Lung (tissue), 12 donors: ENCODE measurements around the gene WWC2. TPM values are rescaled to one million over a fixed set of nuclear protein-coding genes. Genes with fewer than 3 reads are reported as not detected.
A peak's percentile ranks its signal among the peaks of the same experiment; 100 is the strongest.

Source experiments
- ATAC-seq: fragments of 200-7000 bp; cut with Tn5 transposase; one replicate; pipeline ENCODE4 v1.9.1; 2020; ENCODE audit warnings: moderate number of reproducible peaks; ENCODE audit not compliant: insufficient read depth, low FRiP score
- DNase-seq, 3 donors: peaks; one replicate each; pipeline ENCODE4 v3.0.0-alpha.2; 2013 to 2017
- H3K27ac ChIP-seq, 2 donors: one replicate each; pipeline ENCODE4 v1.5.1; 2013; ENCODE audit warnings: mild to moderate bottlenecking in 2 of 2, moderate library complexity in 2 of 2, control low read depth in 1 of 2, inconsistent platforms in 1 of 2, low read depth in 1 of 2, low read length in 1 of 2
- H3K27me3 ChIP-seq, 3 donors: one replicate each; pipeline ENCODE4 v1.5.1; 2013; ENCODE audit warnings: low read length in 2 of 3; ENCODE audit not compliant: control insufficient read depth in 3 of 3, insufficient read depth in 3 of 3
- H3K36me3 ChIP-seq, 4 donors: one replicate each; pipeline ENCODE4 v1.5.1; 2013; ENCODE audit warnings: low read length in 4 of 4, mild to moderate bottlenecking in 1 of 4, moderate library complexity in 1 of 4; ENCODE audit not compliant: control insufficient read depth in 4 of 4, insufficient read depth in 4 of 4
- H3K4me1 ChIP-seq, 5 donors: one replicate each; pipeline ENCODE4 v1.5.1; 2013; ENCODE audit warnings: low read length in 5 of 5, mild to moderate bottlenecking in 2 of 5, moderate library complexity in 1 of 5; ENCODE audit not compliant: control insufficient read depth in 5 of 5, insufficient read depth in 5 of 5
- H3K4me3 ChIP-seq: one replicate; pipeline ENCODE4 v1.5.1; 2013; ENCODE audit warnings: mild to moderate bottlenecking, control low read depth, moderate library complexity
- H3K9ac ChIP-seq, 2 donors: one replicate each; pipeline ENCODE4 v1.5.1; 2013; ENCODE audit warnings: low read length in 2 of 2, control low read depth in 1 of 2; ENCODE audit not compliant: insufficient read depth in 1 of 2
- H3K9me3 ChIP-seq, 4 donors: one replicate each; pipeline ENCODE4 v1.5.1; 2013; ENCODE audit warnings: low read length in 3 of 4, mild to moderate bottlenecking in 1 of 4, moderate library complexity in 1 of 4; ENCODE audit not compliant: control insufficient read depth in 4 of 4, insufficient read depth in 3 of 4
- WGBS, 2 donors: extraction: QIAGEN DNeasy Blood & Tissue Kit; methylation state at CpG; one replicate each; pipeline ENCODE4 v1.1.7; 2013; 5-methylcytosine and 5-hydroxymethylcytosine counted together
- polyA plus RNA-seq, 2 donors: library from polyadenylated mRNA; stranded (reverse); fragments of 200-250 nt; gene quantifications; one replicate each; pipeline ENCODE4 v1.2.1, GENCODE V29; 2013
- total RNA-seq, 2 donors: library from RNA; depleted of rRNA in 1 of 2; stranded (reverse); fragments of >200 nt in 1 of 2; gene quantifications; one replicate each; pipeline ENCODE4 v1.2.1, GENCODE V29; 2014 to 2021
- TF ChIP-seq, protein P1 (sequence below): IDR thresholded peaks from 2 replicates; pipeline ENCODE4 v1.5.1; 2012; ENCODE audit warnings: mild to moderate bottlenecking; ENCODE audit errors: control extremely low read depth, extremely low read depth
- donor health status: control.
- donor health status: control.
- donor health status: Bipolar disorder and iron deficiency.
- donor health status: healthy.
- donor health status: DM: yes; HTN: yes; CAD: no.

The WWC2 gene
- total and polyA plus RNA-seq, 4 donors: 15.6 to 124 (median 45.2) TPM

DNA sequence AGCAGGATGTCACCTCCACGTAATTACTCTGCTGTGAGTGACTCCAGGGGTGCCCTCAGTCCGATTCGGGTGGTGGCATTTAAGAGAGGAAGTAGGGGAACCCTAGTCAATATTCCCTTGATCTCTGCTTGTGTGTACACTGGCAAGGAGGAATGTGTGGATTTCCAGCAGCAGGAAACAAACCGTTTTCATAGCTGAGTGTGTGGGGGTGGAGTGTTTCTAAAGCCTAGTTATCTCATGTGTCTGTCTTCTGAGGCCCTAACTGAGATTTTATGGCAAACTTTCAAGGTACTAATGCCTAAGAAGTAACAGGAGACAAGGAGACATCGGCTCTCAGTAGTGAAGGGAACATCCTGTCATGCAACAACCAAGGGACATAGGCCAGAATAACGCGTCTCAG lies 229.8 kb downstream of the WWC2 start:
- DNase-seq (peak in 1 of 3 donors; percentile 55), ATAC-seq (no peak)
- TF ChIP-seq, protein P1, sequence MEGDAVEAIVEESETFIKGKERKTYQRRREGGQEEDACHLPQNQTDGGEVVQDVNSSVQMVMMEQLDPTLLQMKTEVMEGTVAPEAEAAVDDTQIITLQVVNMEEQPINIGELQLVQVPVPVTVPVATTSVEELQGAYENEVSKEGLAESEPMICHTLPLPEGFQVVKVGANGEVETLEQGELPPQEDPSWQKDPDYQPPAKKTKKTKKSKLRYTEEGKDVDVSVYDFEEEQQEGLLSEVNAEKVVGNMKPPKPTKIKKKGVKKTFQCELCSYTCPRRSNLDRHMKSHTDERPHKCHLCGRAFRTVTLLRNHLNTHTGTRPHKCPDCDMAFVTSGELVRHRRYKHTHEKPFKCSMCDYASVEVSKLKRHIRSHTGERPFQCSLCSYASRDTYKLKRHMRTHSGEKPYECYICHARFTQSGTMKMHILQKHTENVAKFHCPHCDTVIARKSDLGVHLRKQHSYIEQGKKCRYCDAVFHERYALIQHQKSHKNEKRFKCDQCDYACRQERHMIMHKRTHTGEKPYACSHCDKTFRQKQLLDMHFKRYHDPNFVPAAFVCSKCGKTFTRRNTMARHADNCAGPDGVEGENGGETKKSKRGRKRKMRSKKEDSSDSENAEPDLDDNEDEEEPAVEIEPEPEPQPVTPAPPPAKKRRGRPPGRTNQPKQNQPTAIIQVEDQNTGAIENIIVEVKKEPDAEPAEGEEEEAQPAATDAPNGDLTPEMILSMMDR: no peak

DNA sequence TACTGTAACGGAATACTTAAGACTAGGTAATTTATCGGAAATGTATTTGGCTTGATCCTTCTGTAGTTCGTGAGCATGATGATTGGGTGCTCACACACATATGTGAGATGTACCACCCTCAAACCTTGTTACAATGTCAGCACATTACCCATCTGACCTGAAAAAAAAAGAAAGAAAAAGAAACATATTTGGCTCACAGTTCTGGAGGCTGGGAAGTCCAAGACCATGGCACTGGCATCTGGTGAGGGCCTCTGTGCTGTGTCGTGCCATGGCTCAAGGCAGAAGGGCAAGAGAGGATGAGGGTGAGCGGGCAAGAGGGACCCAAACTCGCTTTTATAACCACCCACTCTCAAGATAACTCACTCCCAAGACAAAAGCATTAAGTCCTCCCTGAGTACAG lies 230.2 kb downstream of the WWC2 start:
- no peak overlapping the region for H3K9ac ChIP-seq
- H3K9me3 ChIP-seq: peaks cover 0 to 5% (median 0%) of the 10 kb centered on the region in 4 donors
- ATAC-seq: no peak
- H3K27ac ChIP-seq: no peak overlapping the region
- no peaks in the 10 kb centered on the region for H3K36me3 ChIP-seq
- no peaks in the 10 kb centered on the region for H3K27me3 ChIP-seq
- WGBS, 2 donors: 94 to 96% methylated on average over 6 of the region's 6 CpGs
- TF ChIP-seq, protein P1: no peak
- H3K4me3 ChIP-seq: no peak overlapping the region
- DNase-seq: no peak
- peaks cover 0 to 5% (median 0%) of the 10 kb centered on the region in 5 donors for H3K4me1 ChIP-seq

More for the DNA sequence above, 229.8 kb downstream of the WWC2 start:
- Histone ChIP-seq H3K9ac (no peak overlapping the region), H3K36me3 (no peaks in the 10 kb centered on the region), H3K27me3 (no peaks in the 10 kb centered on the region), H3K27ac (no peak overlapping the region), H3K4me3 (no peak overlapping the region), H3K9me3 (peaks cover 0 to 5% (median 0%) of the 10 kb centered on the region in 4 donors), H3K4me1 (peaks cover 0 to 5% (median 0%) of the 10 kb centered on the region in 5 donors)
- WGBS, 2 donors: 49 to 63% methylated on average over 7 of the region's 7 CpGs

DNA sequence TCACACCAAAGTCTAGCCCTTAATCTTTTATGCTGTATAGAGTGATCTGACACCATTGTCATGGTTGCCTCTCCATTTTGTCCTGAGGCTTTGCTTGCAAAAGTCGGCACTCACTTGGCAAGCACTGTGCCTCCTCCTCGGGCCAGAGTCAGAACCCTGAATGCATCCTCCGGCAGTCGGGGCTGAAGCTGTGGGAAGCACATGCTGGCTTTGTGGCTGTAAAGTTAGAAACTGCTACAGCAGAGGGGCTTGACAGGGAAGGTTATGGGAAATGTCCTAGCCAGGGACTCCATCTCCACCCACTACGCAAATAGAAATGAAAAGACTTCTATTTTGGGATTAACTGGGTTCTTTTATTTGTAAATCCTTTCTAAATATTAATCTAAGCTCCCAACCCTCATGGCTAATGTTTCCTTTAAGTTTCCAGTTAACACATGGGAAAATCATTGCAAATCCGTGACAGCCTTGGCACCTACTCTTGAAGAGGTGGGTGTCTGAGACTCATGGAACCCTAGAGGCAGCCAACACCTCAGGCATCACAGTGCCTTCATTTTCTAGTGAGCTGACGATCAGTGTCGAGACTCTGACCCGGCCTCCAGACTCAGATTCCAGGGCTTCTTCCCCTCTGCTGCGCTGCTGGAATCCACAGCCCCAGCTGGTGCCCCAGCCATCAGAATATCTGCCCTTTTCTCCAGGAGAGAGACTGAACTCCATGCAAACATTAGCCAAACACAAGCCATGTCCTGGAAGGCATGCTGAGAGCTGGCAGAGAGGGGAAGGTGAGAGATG lies 231.1 kb downstream of the WWC2 start:
- Histone ChIP-seq H3K4me3 (no peak overlapping the region), H3K9ac (no peak overlapping the region), H3K9me3 (peaks cover 0 to 5% (median 0%) of the 10 kb centered on the region in 4 donors), H3K36me3 (no peaks in the 10 kb centered on the region), H3K4me1 (peaks cover 0 to 5% (median 0%) of the 10 kb centered on the region in 5 donors), H3K27ac (no peak overlapping the region), H3K27me3 (no peaks in the 10 kb centered on the region)
- WGBS, 2 donors: 83 to 84% methylated on average over 10 of the region's 10 CpGs
- DNase-seq (peak in 1 of 3 donors; percentile 33), ATAC-seq (no peak)
- TF ChIP-seq, protein P1: no peak
